ENCODE results near the gene PARP6. TPM values are rescaled to one million over a fixed set of nuclear protein-coding genes. Genes with fewer than 3 reads are reported as not detected.
"Not testable (repeated sequence)": the region's sequence is repeated elsewhere in the genome, so short reads cannot be mapped to it uniquely, and the experiment has no call there.

PARP6 gene
- total RNA-seq, 2 donors from 2014 or later, result 109 to 112 TPM

- no peaks in the 10 kb centered on the region for H3K27me3 Mint-ChIP-seq
- no peak for DNase-seq
- no peaks in the 10 kb centered on the region for H3K9me3 ChIP-seq (ENCODE audit: control insufficient read depth, low read length, poor library complexity, severe bottlenecking)
- no peak for ATAC-seq
- H3K4me3 Mint-ChIP-seq, result no peak overlapping the region
- peaks cover 3% of the 10 kb centered on the region for H3K36me3 Mint-ChIP-seq (ENCODE audit: low read depth)
- peaks cover 15% of the 10 kb centered on the region for H3K4me1 Mint-ChIP-seq
- peak overlapping the region; percentile 19 for H3K27ac Mint-ChIP-seq
Measured at GRCh38 chr15:72302955-72303354, 30.6 kb upstream of the PARP6 start.

- ATAC-seq (no peak), DNase-seq (no peak)
- Mint-ChIP-seq H3K4me3 (no peak overlapping the region), H3K36me3 (ENCODE audit: low read depth) (no peaks in the 10 kb centered on the region), H3K27me3 (no peaks in the 10 kb centered on the region), H3K27ac (no peak overlapping the region), H3K4me1 (peaks cover 5% of the 10 kb centered on the region)
- no peaks in the 10 kb centered on the region for H3K9me3 ChIP-seq (ENCODE audit: control insufficient read depth, low read length, poor library complexity, severe bottlenecking)
Measured at GRCh38 chr15:72289597-72290325, 17.4 kb upstream of the PARP6 start.

- no peak overlapping the region for H3K27ac Mint-ChIP-seq
- no peak for ATAC-seq
- no peaks in the 10 kb centered on the region for H3K9me3 ChIP-seq (ENCODE audit: control insufficient read depth, low read length, poor library complexity, severe bottlenecking)
- peaks cover 3% of the 10 kb centered on the region for H3K4me1 Mint-ChIP-seq
- no peak overlapping the region for H3K4me3 Mint-ChIP-seq
- no peak for DNase-seq
- H3K27me3 Mint-ChIP-seq, result no peaks in the 10 kb centered on the region
- H3K36me3 Mint-ChIP-seq (ENCODE audit: low read depth), result no peaks in the 10 kb centered on the region
Measured at GRCh38 chr15:72288796-72289596, 16.6 kb upstream of the PARP6 start.

GRCh38 chr15:72285927-72286516 lies 13.7 kb upstream of the PARP6 start:
- H3K9me3 ChIP-seq (ENCODE audit: control insufficient read depth, low read length, poor library complexity, severe bottlenecking), result no peaks in the 10 kb centered on the region
- peaks cover 3% of the 10 kb centered on the region for H3K4me1 Mint-ChIP-seq
- DNase-seq (peak in 2 of 3 donors; percentile 21 to 34), ATAC-seq (peak; percentile 72)
- H3K36me3 Mint-ChIP-seq (ENCODE audit: low read depth), result no peaks in the 10 kb centered on the region
- no peaks in the 10 kb centered on the region for H3K27me3 Mint-ChIP-seq
- H3K4me3 Mint-ChIP-seq, result no peak overlapping the region
- H3K27ac Mint-ChIP-seq, result no peak overlapping the region

- H3K9me3 ChIP-seq (ENCODE audit: control insufficient read depth, low read length, poor library complexity, severe bottlenecking), result no peaks in the 10 kb centered on the region
- ATAC-seq (no peak), DNase-seq (no peak)
- Mint-ChIP-seq H3K27me3 (no peaks in the 10 kb centered on the region), H3K4me3 (no peak overlapping the region), H3K4me1 (peaks cover 3% of the 10 kb centered on the region), H3K27ac (no peak overlapping the region), H3K36me3 (ENCODE audit: low read depth) (no peaks in the 10 kb centered on the region)
Measured at GRCh38 chr15:72285402-72285801, 13.0 kb upstream of the PARP6 start.

- Mint-ChIP-seq H3K4me1 (peaks cover 3% of the 10 kb centered on the region), H3K27me3 (no peaks in the 10 kb centered on the region), H3K27ac (no peak overlapping the region), H3K36me3 (ENCODE audit: low read depth) (no peaks in the 10 kb centered on the region), H3K4me3 (no peak overlapping the region)
- H3K9me3 ChIP-seq (ENCODE audit: control insufficient read depth, low read length, poor library complexity, severe bottlenecking), result no peaks in the 10 kb centered on the region
- ATAC-seq, result no peak
- no peak for DNase-seq
Measured at GRCh38 chr15:72284781-72285180, 12.4 kb upstream of the PARP6 start.

GRCh38 chr15:72281713-72282112 lies 9.4 kb upstream of the PARP6 start:
- H3K36me3 Mint-ChIP-seq (ENCODE audit: low read depth), result no peaks in the 10 kb centered on the region
- H3K27ac Mint-ChIP-seq, result no peak overlapping the region
- no peak for DNase-seq
- H3K27me3 Mint-ChIP-seq, result no peaks in the 10 kb centered on the region
- no peaks in the 10 kb centered on the region for H3K9me3 ChIP-seq (ENCODE audit: control insufficient read depth, low read length, poor library complexity, severe bottlenecking)
- peaks cover 5% of the 10 kb centered on the region for H3K4me1 Mint-ChIP-seq
- H3K4me3 Mint-ChIP-seq, result no peak overlapping the region
- ATAC-seq, result no peak

GRCh38 chr15:72280751-72281150 lies 8.4 kb upstream of the PARP6 start:
- ATAC-seq (no peak), DNase-seq (no peak)
- no peak overlapping the region for H3K27ac Mint-ChIP-seq
- H3K9me3 ChIP-seq (ENCODE audit: control insufficient read depth, low read length, poor library complexity, severe bottlenecking), result no peaks in the 10 kb centered on the region
- peaks cover 3% of the 10 kb centered on the region for H3K4me1 Mint-ChIP-seq
- H3K4me3 Mint-ChIP-seq, result no peak overlapping the region
- no peaks in the 10 kb centered on the region for H3K27me3 Mint-ChIP-seq
- no peaks in the 10 kb centered on the region for H3K36me3 Mint-ChIP-seq (ENCODE audit: low read depth)

GRCh38 chr15:72278737-72279136 lies 6.4 kb upstream of the PARP6 start:
- H3K27me3 Mint-ChIP-seq, result no peaks in the 10 kb centered on the region
- peak overlapping the region; percentile 7 for H3K4me3 Mint-ChIP-seq
- peaks cover 7% of the 10 kb centered on the region for H3K4me1 Mint-ChIP-seq
- H3K9me3 ChIP-seq (ENCODE audit: control insufficient read depth, low read length, poor library complexity, severe bottlenecking), result no peaks in the 10 kb centered on the region
- no peak for DNase-seq
- ATAC-seq, result no peak
- H3K27ac Mint-ChIP-seq, result no peak overlapping the region
- H3K36me3 Mint-ChIP-seq (ENCODE audit: low read depth), result no peaks in the 10 kb centered on the region

GRCh38 chr15:72276326-72276700 lies 4.0 kb upstream of the PARP6 start:
- no peak overlapping the region for H3K27ac Mint-ChIP-seq
- no peaks in the 10 kb centered on the region for H3K36me3 Mint-ChIP-seq (ENCODE audit: low read depth)
- no peak for ATAC-seq
- H3K27me3 Mint-ChIP-seq, result no peaks in the 10 kb centered on the region
- H3K4me1 Mint-ChIP-seq, result peaks cover 23% of the 10 kb centered on the region
- H3K9me3 ChIP-seq (ENCODE audit: control insufficient read depth, low read length, poor library complexity, severe bottlenecking), result no peaks in the 10 kb centered on the region
- DNase-seq, result no peak
- H3K4me3 Mint-ChIP-seq, result no peak overlapping the region

GRCh38 chr15:72275635-72276325 lies 3.4 kb upstream of the PARP6 start:
- DNase-seq; H3K27me3 Mint-ChIP-seq; H3K4me3 Mint-ChIP-seq; H3K36me3 Mint-ChIP-seq (ENCODE audit: low read depth); H3K9me3 ChIP-seq (ENCODE audit: control insufficient read depth, low read length, poor library complexity, severe bottlenecking); H3K27ac Mint-ChIP-seq; ATAC-seq: not testable (repeated sequence)
- H3K4me1 Mint-ChIP-seq, result peaks cover 28% of the 10 kb centered on the region

- H3K36me3 Mint-ChIP-seq (ENCODE audit: low read depth), result peaks cover 2% of the 10 kb centered on the region
- ATAC-seq (peak; percentile 1), DNase-seq (no peak)
- H3K27me3 Mint-ChIP-seq, result no peaks in the 10 kb centered on the region
- H3K27ac Mint-ChIP-seq, result peak overlapping the region; percentile 94
- H3K9me3 ChIP-seq (ENCODE audit: control insufficient read depth, low read length, poor library complexity, severe bottlenecking), result no peaks in the 10 kb centered on the region
- peak overlapping the region; percentile 88 for H3K4me3 Mint-ChIP-seq
- peaks cover 39% of the 10 kb centered on the region for H3K4me1 Mint-ChIP-seq
Measured at GRCh38 chr15:72272997-72273352, 621 bp upstream of the PARP6 start.

- H3K36me3 Mint-ChIP-seq (ENCODE audit: low read depth), result peaks cover 2% of the 10 kb centered on the region
- peak overlapping the region; percentile 88 for H3K4me3 Mint-ChIP-seq
- H3K27ac Mint-ChIP-seq, result peak overlapping the region; percentile 89
- no peaks in the 10 kb centered on the region for H3K9me3 ChIP-seq (ENCODE audit: control insufficient read depth, low read length, poor library complexity, severe bottlenecking)
- H3K27me3 Mint-ChIP-seq, result no peaks in the 10 kb centered on the region
- ATAC-seq (peak; percentile 0), DNase-seq (no peak)
- H3K4me1 Mint-ChIP-seq, result peaks cover 39% of the 10 kb centered on the region
Measured at GRCh38 chr15:72271895-72272212, 500 bp downstream of the PARP6 start.
